ENCODE data around the gene SPEF2. TPM values are rescaled to one million over a fixed set of nuclear protein-coding genes. Genes with fewer than 3 reads are reported as not detected.
A peak's percentile ranks its signal among the peaks of the same experiment; 100 is the strongest.
"Not testable (repeated sequence)": the region's sequence is repeated elsewhere in the genome, so short reads cannot be mapped to it uniquely, and the experiment has no call there.

Gene SPEF2
- total RNA-seq, 1 experiment from 2014 or later = 2.3 TPM

DNA sequence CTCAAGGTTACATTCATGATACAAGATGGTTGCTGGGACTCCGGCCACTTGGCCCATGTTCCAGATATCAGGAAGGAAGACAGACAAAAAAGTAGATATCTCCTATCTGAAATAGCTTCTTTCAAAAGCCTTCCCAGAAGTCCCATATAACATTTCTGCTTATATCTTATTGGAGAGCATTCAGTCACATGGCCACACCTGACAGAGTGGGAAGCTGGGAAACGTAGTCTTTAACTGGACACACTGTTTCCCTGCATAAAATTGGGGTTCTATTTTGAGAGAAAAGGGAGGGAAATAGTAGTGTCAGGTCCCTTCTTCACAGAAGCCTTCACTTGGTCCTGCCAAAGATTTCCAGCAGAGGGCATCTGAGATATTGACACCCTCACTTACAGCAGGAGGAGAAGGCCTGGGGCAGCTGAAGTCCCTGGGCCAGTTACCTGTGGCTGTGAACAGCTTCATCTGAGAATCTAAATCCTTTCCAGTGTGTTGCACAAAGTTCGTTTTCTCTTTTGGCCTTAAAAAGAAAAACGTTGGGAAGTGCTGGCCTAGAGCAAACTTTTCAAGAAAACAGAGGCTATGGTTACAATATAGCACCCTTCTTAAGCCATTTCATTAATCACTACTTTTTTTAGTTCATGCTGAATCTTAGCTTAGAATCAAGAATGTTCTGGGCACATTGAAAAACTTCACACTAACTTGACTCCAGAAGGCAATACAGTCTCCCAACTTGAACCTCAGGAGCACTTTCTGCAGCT lies 33.5 kb downstream of the SPEF2 start:
- peak; percentile 25 for DNase-seq (ENCODE audit: low read depth)
- in situ Hi-C loops (cut with HindIII; ENCODE audit: low pct_unique_long_range_greater_than_20kb, low sequenced_read_pairs) = no loop called here

GRCh38 chr5:35656721-35657120 lies 39.1 kb downstream of the SPEF2 start:
- in situ Hi-C loops (cut with HindIII; ENCODE audit: low pct_unique_long_range_greater_than_20kb, low sequenced_read_pairs) = no loop called here
- DNase-seq (ENCODE audit: low read depth) = no peak

DNA sequence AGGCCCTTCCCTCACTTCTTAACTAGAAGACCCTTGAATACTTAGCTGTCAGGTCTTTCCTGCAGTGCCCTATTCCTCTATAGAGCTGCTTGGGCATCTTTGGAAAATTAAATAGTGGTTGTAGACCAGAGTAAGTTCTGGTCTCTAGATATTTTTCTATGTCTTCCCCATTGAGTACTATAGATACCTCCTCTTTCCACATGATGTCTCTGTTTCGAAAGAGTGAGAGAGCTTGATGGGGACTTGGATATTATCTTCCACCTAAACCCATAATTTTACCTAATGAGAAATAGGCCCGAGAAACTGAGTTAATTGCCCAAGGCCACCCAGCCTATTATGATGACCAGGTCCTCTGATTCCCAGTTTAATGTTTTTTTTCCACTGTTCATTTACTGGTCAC lies 40.2 kb downstream of the SPEF2 start:
- in situ Hi-C loops (cut with HindIII; ENCODE audit: low pct_unique_long_range_greater_than_20kb, low sequenced_read_pairs) = no loop called here
- DNase-seq (ENCODE audit: low read depth) = no peak

- in situ Hi-C loops (cut with HindIII; ENCODE audit: low pct_unique_long_range_greater_than_20kb, low sequenced_read_pairs) = no loop called here
- DNase-seq (ENCODE audit: low read depth) = no peak
Observed at GRCh38 chr5:35659556-35659955, 41.9 kb downstream of the SPEF2 start.

DNA sequence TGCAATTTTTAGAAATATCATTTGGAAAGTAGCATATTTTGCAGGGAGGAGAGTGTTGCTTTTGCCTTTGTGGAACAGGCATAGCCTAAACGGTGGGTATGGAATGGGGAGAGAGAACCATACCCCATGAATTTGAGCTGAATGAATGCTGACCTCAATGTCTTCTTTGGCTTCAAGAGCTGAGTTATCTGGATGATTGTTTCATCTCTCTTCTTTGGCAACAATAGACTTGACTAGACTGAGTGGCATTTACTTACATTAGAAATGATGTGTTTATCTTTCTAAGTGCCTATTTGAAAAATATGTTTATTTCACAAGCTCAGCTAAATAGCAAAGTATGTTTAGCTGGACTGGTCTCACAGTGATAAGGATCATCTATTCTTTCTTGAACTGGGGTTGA lies 42.8 kb downstream of the SPEF2 start:
- DNase-seq (ENCODE audit: low read depth) = no peak
- in situ Hi-C loops (cut with HindIII; ENCODE audit: low pct_unique_long_range_greater_than_20kb, low sequenced_read_pairs) = no loop called here

DNA sequence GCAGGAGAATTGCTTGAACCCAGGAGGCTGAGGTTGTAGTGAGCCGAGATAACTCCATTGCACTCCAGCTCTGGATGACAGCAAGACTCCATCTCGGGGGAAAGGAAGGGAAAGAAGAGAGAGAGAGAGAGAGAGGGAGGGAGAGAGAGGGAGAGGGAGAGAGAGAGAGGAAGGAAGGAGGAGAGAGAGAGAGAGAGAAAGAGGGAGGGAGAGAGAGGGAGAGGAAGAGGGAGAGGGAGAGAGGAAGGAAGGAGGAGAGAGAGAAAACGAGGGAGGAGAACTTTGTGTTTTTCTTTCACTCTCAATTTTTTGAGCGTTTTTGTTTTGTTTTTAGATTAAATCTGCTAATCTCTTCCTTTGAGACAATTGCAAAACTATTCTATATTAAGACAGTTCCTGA lies 46.9 kb downstream of the SPEF2 start:
- in situ Hi-C loops (cut with HindIII; ENCODE audit: low pct_unique_long_range_greater_than_20kb, low sequenced_read_pairs) = no loop called here
- no peak for DNase-seq (ENCODE audit: low read depth)

GRCh38 chr5:35665096-35665495 lies 47.4 kb downstream of the SPEF2 start:
- in situ Hi-C loops (cut with HindIII; ENCODE audit: low pct_unique_long_range_greater_than_20kb, low sequenced_read_pairs) = no loop called here
- DNase-seq (ENCODE audit: low read depth) = no peak

DNA sequence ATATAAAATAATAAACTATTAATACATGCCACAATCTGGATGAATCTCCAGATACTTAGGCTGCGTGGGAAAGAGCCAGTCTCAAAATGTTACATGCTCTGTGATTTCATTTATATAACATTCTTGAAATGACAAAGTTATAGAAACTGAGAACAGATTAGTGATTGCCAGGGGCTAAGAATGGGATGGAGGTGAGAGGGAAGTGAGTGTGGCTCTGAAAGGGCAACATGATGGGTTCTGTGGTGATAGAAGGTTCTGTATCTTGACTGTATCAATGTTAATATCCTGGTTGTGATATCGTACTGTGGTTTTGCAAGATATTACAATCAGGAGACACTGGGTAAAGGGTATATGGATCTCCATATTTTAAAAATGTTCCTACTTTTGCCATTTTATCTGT lies 50.7 kb downstream of the SPEF2 start:
- in situ Hi-C loops (cut with HindIII; ENCODE audit: low pct_unique_long_range_greater_than_20kb, low sequenced_read_pairs) = no loop called here
- no peak for DNase-seq (ENCODE audit: low read depth)

DNA sequence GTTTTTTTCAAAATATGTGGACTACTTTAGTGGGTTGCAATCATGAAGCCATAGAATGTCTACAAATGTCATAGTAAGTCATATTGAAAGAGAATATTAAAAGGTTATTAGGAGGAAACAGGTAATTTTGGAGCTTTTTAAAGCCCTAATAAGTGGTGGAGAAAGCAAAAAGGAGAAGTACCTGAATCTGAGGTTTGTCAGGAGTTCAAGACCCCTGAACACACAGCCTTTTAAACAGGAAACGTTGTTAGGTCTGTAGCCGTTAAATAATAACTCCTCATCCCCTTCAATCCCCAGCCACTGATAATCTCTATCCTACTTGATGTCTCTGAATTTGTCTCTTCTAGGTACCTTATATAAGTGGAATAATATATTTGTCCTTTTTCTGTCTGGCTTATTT lies 51.1 kb downstream of the SPEF2 start:
- DNase-seq (ENCODE audit: low read depth) = no peak
- in situ Hi-C loops (cut with HindIII; ENCODE audit: low pct_unique_long_range_greater_than_20kb, low sequenced_read_pairs) = no loop called here

DNA sequence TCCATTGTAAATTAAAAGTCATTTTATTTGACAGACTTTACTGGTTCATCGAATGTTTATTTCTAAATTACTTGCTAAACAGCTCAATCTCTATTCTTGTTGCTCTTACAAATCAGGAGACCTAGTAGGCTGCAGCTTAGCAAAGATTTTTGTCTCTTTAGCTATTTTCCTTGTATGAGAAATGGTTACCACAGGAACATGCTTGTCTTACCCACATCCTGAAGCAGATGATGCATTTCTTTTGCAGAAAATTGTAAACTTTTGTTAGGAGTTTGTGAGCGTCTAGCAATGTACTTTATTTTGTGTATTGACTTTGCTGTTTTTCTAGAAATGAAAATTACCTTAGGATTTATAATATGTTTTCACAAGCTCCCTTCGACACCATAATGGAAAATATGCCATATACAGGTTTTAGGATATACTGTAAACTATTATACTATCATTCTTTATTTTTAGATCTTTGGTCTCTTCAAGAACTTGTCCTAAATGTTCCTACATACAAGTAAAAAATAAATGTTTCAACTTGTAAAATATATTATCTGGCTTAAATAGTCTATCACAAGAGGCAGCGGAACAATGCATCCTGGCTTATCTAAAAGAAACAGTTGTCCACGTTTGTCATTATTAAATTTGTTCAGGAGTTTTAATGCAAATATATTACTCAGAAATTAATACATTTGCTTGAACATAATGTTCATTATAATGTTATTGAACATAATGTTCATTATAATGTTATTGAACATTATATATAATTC lies 54.1 kb downstream of the SPEF2 start:
- in situ Hi-C loops (cut with HindIII; ENCODE audit: low pct_unique_long_range_greater_than_20kb, low sequenced_read_pairs) = no loop called here

GRCh38 chr5:35672296-35672655 lies 54.6 kb downstream of the SPEF2 start:
- in situ Hi-C loops (cut with HindIII; ENCODE audit: low pct_unique_long_range_greater_than_20kb, low sequenced_read_pairs); DNase-seq (ENCODE audit: low read depth): not testable (repeated sequence)

More for the DNA sequence above, 54.1 kb downstream of the SPEF2 start:
- DNase-seq (ENCODE audit: low read depth) = no peak

GRCh38 chr5:35672995-35673394 lies 55.3 kb downstream of the SPEF2 start:
- no peak for DNase-seq (ENCODE audit: low read depth)
- in situ Hi-C loops (cut with HindIII; ENCODE audit: low pct_unique_long_range_greater_than_20kb, low sequenced_read_pairs) = no loop called here

GRCh38 chr5:35674049-35674448 lies 56.4 kb downstream of the SPEF2 start:
- DNase-seq (ENCODE audit: low read depth) = no peak
- in situ Hi-C loops (cut with HindIII; ENCODE audit: low pct_unique_long_range_greater_than_20kb, low sequenced_read_pairs) = no loop called here

DNA sequence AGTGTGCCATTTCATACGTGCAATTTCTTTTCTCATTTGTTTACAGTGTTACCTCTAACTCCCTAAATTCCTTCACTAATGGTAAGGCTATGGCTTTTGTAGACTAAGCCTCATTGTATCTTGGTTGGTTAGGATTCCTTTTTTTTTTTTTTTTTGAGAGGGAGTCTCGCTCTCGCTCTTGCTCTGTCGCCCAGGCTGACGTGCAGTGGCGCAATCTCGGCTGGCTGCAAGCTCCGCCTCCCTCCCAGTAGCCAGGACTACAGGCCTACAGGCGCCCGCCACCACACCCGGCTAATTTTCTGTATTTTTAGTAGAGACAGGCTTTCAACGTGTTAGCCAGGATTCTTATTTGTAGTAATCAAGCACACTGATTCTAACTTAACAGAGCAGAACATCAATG lies 57.7 kb downstream of the SPEF2 start:
- DNase-seq (ENCODE audit: low read depth) = no peak
- in situ Hi-C loops (cut with HindIII; ENCODE audit: low pct_unique_long_range_greater_than_20kb, low sequenced_read_pairs) = no loop called here

DNA sequence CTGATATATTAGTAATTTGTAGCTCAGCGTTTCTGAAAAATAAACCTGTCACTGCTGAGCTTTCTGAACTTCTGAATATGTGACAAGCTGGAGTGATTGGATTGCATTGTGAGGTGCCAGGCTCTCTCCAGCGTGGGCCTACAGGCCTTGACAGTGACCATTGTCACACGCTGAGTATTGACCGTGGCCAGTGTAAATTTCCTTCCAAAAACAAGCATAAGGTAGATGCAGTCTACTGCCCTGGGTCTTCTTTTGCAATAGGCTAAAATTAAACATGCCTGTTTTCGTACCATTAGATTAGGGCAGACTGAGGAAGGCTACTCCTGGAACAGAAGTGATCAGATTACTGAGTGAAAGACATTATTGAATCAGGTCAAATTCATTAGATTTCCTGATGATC lies 60.2 kb downstream of the SPEF2 start:
- no peak for DNase-seq (ENCODE audit: low read depth)
- in situ Hi-C loops (cut with HindIII; ENCODE audit: low pct_unique_long_range_greater_than_20kb, low sequenced_read_pairs) = no loop called here

DNA sequence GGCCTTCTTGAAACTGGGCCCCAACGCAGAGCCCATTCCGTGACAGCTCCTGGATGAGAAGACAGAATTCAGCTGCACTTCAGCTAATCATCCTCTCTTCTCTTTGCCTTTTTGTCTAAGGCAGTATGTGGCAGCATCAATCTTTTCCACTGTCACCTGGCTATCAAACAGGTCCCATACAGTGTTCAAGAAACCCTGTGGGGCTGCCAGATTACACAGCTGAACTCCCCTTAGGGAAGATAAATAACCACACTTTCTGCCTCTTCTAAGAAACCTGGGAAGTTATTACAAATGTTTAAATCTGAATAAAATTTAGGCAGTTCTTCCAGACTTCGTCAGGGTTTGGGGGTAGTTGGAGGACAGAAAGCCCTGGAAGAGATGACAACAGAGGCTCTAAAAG lies 61.0 kb downstream of the SPEF2 start:
- DNase-seq (ENCODE audit: low read depth) = no peak
- in situ Hi-C loops (cut with HindIII; ENCODE audit: low pct_unique_long_range_greater_than_20kb, low sequenced_read_pairs) = no loop called here

DNA sequence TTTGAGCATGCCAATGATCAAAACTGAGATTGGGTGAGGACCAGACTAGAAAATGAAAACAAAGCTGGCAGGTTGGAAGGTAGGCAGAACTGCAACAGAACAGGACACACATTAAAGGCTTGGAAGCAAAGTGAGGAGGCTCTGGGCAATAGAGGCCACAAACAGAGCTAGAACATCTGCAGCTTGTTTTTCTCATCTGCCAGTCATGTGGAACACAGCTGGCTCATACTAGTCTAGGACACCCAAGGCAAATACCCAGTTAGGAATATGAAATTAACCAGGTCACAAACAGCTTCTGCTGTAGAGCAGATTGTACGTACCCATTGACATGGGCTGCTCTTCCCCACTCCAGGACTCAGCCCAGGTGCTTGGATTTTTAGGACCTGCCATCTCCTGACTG lies 61.7 kb downstream of the SPEF2 start:
- in situ Hi-C loops (cut with HindIII; ENCODE audit: low pct_unique_long_range_greater_than_20kb, low sequenced_read_pairs) = no loop called here
- no peak for DNase-seq (ENCODE audit: low read depth)

DNA sequence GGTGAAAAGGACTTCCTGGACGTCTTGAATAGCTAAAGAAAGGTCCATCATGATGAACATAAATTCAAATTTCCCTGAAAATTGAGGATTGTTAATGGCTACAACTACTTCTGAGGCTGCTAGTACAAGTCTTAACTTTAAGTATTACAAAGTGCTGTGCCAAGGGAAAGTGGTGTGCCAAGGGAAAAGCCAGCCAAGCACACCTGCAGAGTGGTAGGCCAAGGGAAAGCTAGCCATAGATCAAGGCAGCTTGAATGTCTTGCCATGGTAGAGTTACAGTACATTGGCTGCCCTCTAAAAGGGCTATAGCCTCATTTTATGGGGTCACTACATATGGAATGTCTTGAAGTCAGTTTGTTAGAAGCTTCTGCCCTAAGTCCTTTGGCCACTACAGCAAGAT lies 64.2 kb downstream of the SPEF2 start:
- in situ Hi-C loops (cut with HindIII; ENCODE audit: low pct_unique_long_range_greater_than_20kb, low sequenced_read_pairs) = no loop called here
- DNase-seq (ENCODE audit: low read depth) = no peak

- in situ Hi-C loops (cut with HindIII; ENCODE audit: low pct_unique_long_range_greater_than_20kb, low sequenced_read_pairs) = no loop called here
- DNase-seq (ENCODE audit: low read depth) = no peak
Observed at GRCh38 chr5:35683466-35683865, 65.8 kb downstream of the SPEF2 start.

GRCh38 chr5:35685161-35685560 lies 67.5 kb downstream of the SPEF2 start:
- in situ Hi-C loops (cut with HindIII; ENCODE audit: low pct_unique_long_range_greater_than_20kb, low sequenced_read_pairs) = no loop called here
- no peak for DNase-seq (ENCODE audit: low read depth)

Measured in Caki2 (cell line).